ENCODE measurements around the gene SLC9A5. TPM values are rescaled to one million over a fixed set of nuclear protein-coding genes. Genes with fewer than 3 reads are reported as not detected.

The SLC9A5 gene
- total and polyA plus RNA-seq, 2 experiments from 2014 or later: 4.5 to 5.4 TPM

GRCh38 chr16:67240506-67240905 is 8.3 kb upstream of the SLC9A5 start:
- Mint-ChIP-seq H3K4me3 (no peak overlapping the region), H3K36me3 (ENCODE audit: low read depth) (peaks cover 39% of the 10 kb centered on the region), H3K9me3 (no peaks in the 10 kb centered on the region; the same call in 2 of the 3 replicates), H3K27ac (peak overlapping the region; percentile 57), H3K27me3 (ENCODE audit: insufficient read depth, low read depth, poor library complexity) (peaks cover 11% of the 10 kb centered on the region), H3K4me1 (peaks cover 48% of the 10 kb centered on the region)
- Histone ChIP-seq H3K4me1 (ENCODE audit: insufficient read depth) (peaks cover 18% of the 10 kb centered on the region), H3K4me3 (no peak overlapping the region), H2AFZ (no peak overlapping the region), H4K20me1 (replicated peaks; ENCODE audit: insufficient read depth) (no peaks in the 10 kb centered on the region; the same call in 1 of the 2 replicates), H3K27ac (ENCODE audit: low read depth) (no peak overlapping the region), H3K36me3 (ENCODE audit: insufficient read depth) (peaks cover 5% of the 10 kb centered on the region; the same call in 1 of the 2 replicates), H3K79me2 (replicated peaks; ENCODE audit: insufficient read depth) (peaks cover 34% of the 10 kb centered on the region), H3K4me2 (no peak overlapping the region), H3K27me3 (ENCODE audit: insufficient read depth) (no peaks in the 10 kb centered on the region), H3F3A (replicated peaks; ENCODE audit: low read depth) (peaks cover 13% of the 10 kb centered on the region; the same call in 1 of the 2 replicates), H3K9me2 (ENCODE audit: insufficient read depth) (no peaks in the 10 kb centered on the region)
- no peak for ATAC-seq
- DNase-seq (ENCODE audit: low spot score): no peak
- no peak for TF ChIP-seq STAT1 (IDR thresholded peaks at IDR 0.05; ENCODE audit: unreplicated experiment)
- no peak for TF ChIP-seq CTCF (conservative IDR thresholded peaks at IDR 0.05; ENCODE audit: low read depth in 2 of 2)
- TF ChIP-seq ZNF114 (CRISPR knock-in tag; IDR thresholded peaks at IDR 0.05): no peak
- TF ChIP-seq EZH2phosphoT487 (IDR thresholded peaks at IDR 0.05; ENCODE audit: unreplicated experiment): no peak
- no peak for TF ChIP-seq JUNB (IDR thresholded peaks at IDR 0.05; ENCODE audit: unreplicated experiment)
- TF ChIP-seq POLR2AphosphoS5 (IDR thresholded peaks at IDR 0.05; ENCODE audit: low read depth): no peak
- TF ChIP-seq ZNF331 (CRISPR knock-in tag; IDR thresholded peaks at IDR 0.05; ENCODE audit: low read depth): no peak
- TF ChIP-seq ZNF462 (CRISPR knock-in tag; IDR thresholded peaks at IDR 0.05): no peak
- no peak for TF ChIP-seq CREB1 (CRISPR knock-in tag; IDR thresholded peaks at IDR 0.05; ENCODE audit: low read depth)
- no peak for TF ChIP-seq EZH2 (IDR thresholded peaks at IDR 0.05; ENCODE audit: low read depth, unreplicated experiment)
- TF ChIP-seq, protein P1, sequence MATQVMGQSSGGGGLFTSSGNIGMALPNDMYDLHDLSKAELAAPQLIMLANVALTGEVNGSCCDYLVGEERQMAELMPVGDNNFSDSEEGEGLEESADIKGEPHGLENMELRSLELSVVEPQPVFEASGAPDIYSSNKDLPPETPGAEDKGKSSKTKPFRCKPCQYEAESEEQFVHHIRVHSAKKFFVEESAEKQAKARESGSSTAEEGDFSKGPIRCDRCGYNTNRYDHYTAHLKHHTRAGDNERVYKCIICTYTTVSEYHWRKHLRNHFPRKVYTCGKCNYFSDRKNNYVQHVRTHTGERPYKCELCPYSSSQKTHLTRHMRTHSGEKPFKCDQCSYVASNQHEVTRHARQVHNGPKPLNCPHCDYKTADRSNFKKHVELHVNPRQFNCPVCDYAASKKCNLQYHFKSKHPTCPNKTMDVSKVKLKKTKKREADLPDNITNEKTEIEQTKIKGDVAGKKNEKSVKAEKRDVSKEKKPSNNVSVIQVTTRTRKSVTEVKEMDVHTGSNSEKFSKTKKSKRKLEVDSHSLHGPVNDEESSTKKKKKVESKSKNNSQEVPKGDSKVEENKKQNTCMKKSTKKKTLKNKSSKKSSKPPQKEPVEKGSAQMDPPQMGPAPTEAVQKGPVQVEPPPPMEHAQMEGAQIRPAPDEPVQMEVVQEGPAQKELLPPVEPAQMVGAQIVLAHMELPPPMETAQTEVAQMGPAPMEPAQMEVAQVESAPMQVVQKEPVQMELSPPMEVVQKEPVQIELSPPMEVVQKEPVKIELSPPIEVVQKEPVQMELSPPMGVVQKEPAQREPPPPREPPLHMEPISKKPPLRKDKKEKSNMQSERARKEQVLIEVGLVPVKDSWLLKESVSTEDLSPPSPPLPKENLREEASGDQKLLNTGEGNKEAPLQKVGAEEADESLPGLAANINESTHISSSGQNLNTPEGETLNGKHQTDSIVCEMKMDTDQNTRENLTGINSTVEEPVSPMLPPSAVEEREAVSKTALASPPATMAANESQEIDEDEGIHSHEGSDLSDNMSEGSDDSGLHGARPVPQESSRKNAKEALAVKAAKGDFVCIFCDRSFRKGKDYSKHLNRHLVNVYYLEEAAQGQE (IDR thresholded peaks at IDR 0.05; ENCODE audit: unreplicated experiment): no peak
- TF ChIP-seq, protein P2, sequence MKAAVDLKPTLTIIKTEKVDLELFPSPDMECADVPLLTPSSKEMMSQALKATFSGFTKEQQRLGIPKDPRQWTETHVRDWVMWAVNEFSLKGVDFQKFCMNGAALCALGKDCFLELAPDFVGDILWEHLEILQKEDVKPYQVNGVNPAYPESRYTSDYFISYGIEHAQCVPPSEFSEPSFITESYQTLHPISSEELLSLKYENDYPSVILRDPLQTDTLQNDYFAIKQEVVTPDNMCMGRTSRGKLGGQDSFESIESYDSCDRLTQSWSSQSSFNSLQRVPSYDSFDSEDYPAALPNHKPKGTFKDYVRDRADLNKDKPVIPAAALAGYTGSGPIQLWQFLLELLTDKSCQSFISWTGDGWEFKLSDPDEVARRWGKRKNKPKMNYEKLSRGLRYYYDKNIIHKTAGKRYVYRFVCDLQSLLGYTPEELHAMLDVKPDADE (IDR thresholded peaks at IDR 0.05): no peak
- no peak for TF ChIP-seq NANOG (IDR thresholded peaks at IDR 0.05; ENCODE audit: borderline replicate concordance)
